GM19238 (cell line): ENCODE results near the gene ZNF302.
A peak's percentile ranks its signal among the peaks of the same experiment; 100 is the strongest.
"Not testable (repeated sequence)": the region's sequence is repeated elsewhere in the genome, so short reads cannot be mapped to it uniquely, and the experiment has no call there.

Source experiments
- DNase-seq: peaks from one replicate; pipeline ENCODE4 v3.0.0; 2011; ENCODE audit warnings: low spot score; ENCODE audit not compliant: insufficient read length

Gene ZNF302

GRCh38 chr19:34677386-34678084 is at the start of gene ZNF302:
ZNF302 (plus strand) TSS chr19:34677678; CDS start chr19:34678805, 1,127 bp downstream.
- peak; percentile 86 for DNase-seq

GRCh38 chr19:34633802-34634201 is 43.7 kb upstream of the ZNF302 start:
- DNase-seq = no peak

- no peak for DNase-seq
Measured at GRCh38 chr19:34639491-34640085, 37.9 kb upstream of the ZNF302 start.

GRCh38 chr19:34642241-34642640 is 35.2 kb upstream of the ZNF302 start:
- no peak for DNase-seq

- DNase-seq = no peak
Measured at GRCh38 chr19:34644991-34645461, 32.5 kb upstream of the ZNF302 start.

- DNase-seq = no peak
Measured at GRCh38 chr19:34645551-34645950, 31.9 kb upstream of the ZNF302 start.

GRCh38 chr19:34649886-34650543 is 27.5 kb upstream of the ZNF302 start:
- no peak for DNase-seq

GRCh38 chr19:34651747-34652146 is 25.7 kb upstream of the ZNF302 start:
- DNase-seq = no peak

GRCh38 chr19:34654796-34655195 is 22.7 kb upstream of the ZNF302 start:
- no peak for DNase-seq

GRCh38 chr19:34655651-34656050 is 21.8 kb upstream of the ZNF302 start:
- DNase-seq = no peak

- no peak for DNase-seq
Measured at GRCh38 chr19:34661357-34661756, 16.1 kb upstream of the ZNF302 start.

- peak; percentile 14 for DNase-seq
Measured at GRCh38 chr19:34662919-34663318, 14.6 kb upstream of the ZNF302 start.

- no peak for DNase-seq
Measured at GRCh38 chr19:34664168-34664567, 13.3 kb upstream of the ZNF302 start.

GRCh38 chr19:34664870-34665269 is 12.6 kb upstream of the ZNF302 start:
- no peak for DNase-seq

GRCh38 chr19:34665275-34665674 is 12.2 kb upstream of the ZNF302 start:
- not testable (repeated sequence) for DNase-seq

- no peak for DNase-seq
Measured at GRCh38 chr19:34666200-34666957, 11.1 kb upstream of the ZNF302 start.

GRCh38 chr19:34666958-34667265 is 10.6 kb upstream of the ZNF302 start:
- DNase-seq = no peak

GRCh38 chr19:34667349-34668076 is 10.0 kb upstream of the ZNF302 start:
- DNase-seq = no peak

- DNase-seq = not testable (repeated sequence)
Measured at GRCh38 chr19:34668077-34668689, 9.3 kb upstream of the ZNF302 start.

GRCh38 chr19:34668690-34669089 is 8.8 kb upstream of the ZNF302 start:
- not testable (repeated sequence) for DNase-seq

- no peak for DNase-seq
Measured at GRCh38 chr19:34669305-34669704, 8.2 kb upstream of the ZNF302 start.
